Hepatocyte (in vitro differentiated cells): ENCODE results near the gene LIMS1.

Source experiments
- CTCF ChIP-seq: fragments of 200-600 bp; sonication (generic); IDR thresholded peaks from 2 replicates; pipeline ENCODE4 v1.5.1; 2016; ENCODE audit warnings: antibody characterized with exemption, mild to moderate bottlenecking; ENCODE audit not compliant: poor library complexity
- EZH2 ChIP-seq: fragments of 200-600 bp; sonication (generic); IDR thresholded peaks from 2 replicates; pipeline ENCODE4 v1.6.1; 2016; ENCODE audit warnings: antibody characterized with exemption, mild to moderate bottlenecking, borderline replicate concordance

- TF ChIP-seq CTCF (no peak), EZH2 (no peak)
Measured at GRCh38 chr2:108707300-108707699, 173.0 kb downstream of the LIMS1 start.
